ENCODE results near the gene BRI3.

GRCh38 chr7:98341106-98341505 lies 59.6 kb downstream of the BRI3 start:
- TF ChIP-seq POLR2A (IDR thresholded peaks at IDR 0.05): no peak
- TF ChIP-seq, protein P1, sequence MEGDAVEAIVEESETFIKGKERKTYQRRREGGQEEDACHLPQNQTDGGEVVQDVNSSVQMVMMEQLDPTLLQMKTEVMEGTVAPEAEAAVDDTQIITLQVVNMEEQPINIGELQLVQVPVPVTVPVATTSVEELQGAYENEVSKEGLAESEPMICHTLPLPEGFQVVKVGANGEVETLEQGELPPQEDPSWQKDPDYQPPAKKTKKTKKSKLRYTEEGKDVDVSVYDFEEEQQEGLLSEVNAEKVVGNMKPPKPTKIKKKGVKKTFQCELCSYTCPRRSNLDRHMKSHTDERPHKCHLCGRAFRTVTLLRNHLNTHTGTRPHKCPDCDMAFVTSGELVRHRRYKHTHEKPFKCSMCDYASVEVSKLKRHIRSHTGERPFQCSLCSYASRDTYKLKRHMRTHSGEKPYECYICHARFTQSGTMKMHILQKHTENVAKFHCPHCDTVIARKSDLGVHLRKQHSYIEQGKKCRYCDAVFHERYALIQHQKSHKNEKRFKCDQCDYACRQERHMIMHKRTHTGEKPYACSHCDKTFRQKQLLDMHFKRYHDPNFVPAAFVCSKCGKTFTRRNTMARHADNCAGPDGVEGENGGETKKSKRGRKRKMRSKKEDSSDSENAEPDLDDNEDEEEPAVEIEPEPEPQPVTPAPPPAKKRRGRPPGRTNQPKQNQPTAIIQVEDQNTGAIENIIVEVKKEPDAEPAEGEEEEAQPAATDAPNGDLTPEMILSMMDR (IDR thresholded peaks at IDR 0.05 in 8 of 11, conservative IDR thresholded peaks at IDR 0.05 in 3 of 11): no peak

Measured in spleen (tissue), 7 donors.